Peyer's patch (tissue), 4 donors: ENCODE data around the gene TCEA2.

Experiments
- CTCF ChIP-seq, 6 experiments: fragments of 450-650 bp in 4 of 6; fragments of 200-600 bp in 2 of 6; sonication (generic) in 1 of 6; IDR thresholded peaks; one replicate each; pipeline ENCODE4 v1.5.1; 2017 to 2019; ENCODE audit warnings: antibody characterized with exemption in 6 of 6, mild to moderate bottlenecking in 3 of 6, moderate library complexity in 1 of 6
- POLR2A ChIP-seq, 2 donors: fragments of 450-650 bp; IDR thresholded peaks; one replicate each; pipeline ENCODE4 v1.5.1; 2017; ENCODE audit warnings: antibody characterized with exemption in 2 of 2, mild to moderate bottlenecking in 2 of 2, moderate library complexity in 2 of 2

DNA sequence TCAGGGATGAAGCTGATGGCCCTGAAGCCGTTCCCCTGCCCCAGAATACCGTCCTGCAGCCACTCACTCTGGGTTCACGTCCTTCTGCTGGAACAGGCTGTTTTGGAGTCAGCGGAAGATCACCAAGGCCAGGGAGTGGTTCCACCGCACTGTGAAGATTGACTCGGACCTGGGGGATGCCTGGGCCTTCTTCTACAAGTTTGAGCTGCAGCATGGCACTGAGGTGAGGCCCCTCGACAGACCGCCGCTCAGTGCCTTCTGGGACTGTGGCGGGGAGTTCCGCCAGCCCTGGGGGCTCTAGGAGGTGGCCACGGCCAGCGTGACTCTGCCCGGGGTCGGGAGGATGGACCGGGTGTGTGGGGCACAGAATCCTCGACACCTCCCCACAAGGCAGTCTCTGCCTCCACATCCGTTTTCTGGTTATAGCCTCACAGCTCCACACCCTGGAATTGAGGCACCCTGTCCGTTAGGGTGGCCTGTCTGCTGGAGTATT, 31.1 kb upstream of the TCEA2 start:
- TF ChIP-seq POLR2A (IDR thresholded peaks at IDR 0.05) = no peak
- no peak for TF ChIP-seq CTCF (IDR thresholded peaks at IDR 0.05)
